Vagina (tissue), 2 donors: ENCODE data around the gene C1orf141. TPM values are rescaled to one million over a fixed set of nuclear protein-coding genes. Genes with fewer than 3 reads are reported as not detected.

Experiments used
- DNase-seq, 2 donors: peaks; one replicate each; pipeline ENCODE4 v3.0.0-alpha.2; 2017; ENCODE audit errors: extremely low spot score in 2 of 2
- H3K27ac ChIP-seq: fragments of 200-600 bp; sonication (generic); one replicate; pipeline ENCODE4 v1.5.1; 2019
- H3K27me3 ChIP-seq: fragments of 200-600 bp; sonication (generic); one replicate; pipeline ENCODE4 v1.5.1; 2019
- H3K36me3 ChIP-seq, 2 donors: fragments of 200-600 bp; sonication (generic); one replicate each; pipeline ENCODE4 v1.5.1; 2017 to 2019
- H3K4me1 ChIP-seq: fragments of 200-600 bp; sonication (generic); one replicate; pipeline ENCODE4 v1.5.1; 2019
- H3K4me3 ChIP-seq, 2 donors: fragments of 200-600 bp; sonication (generic); 1 replicate in 1 of 2; 2 replicates in 1 of 2; pipeline ENCODE4 v1.5.1; 2016 to 2019
- H3K9me3 ChIP-seq: fragments of 200-600 bp; sonication (generic); one replicate; pipeline ENCODE4 v1.5.1; 2019
- POLR2A ChIP-seq, 2 donors: fragments of 450-650 bp; IDR thresholded peaks; one replicate each; pipeline ENCODE4 v1.6.1; 2017; ENCODE audit warnings: antibody characterized with exemption in 2 of 2, mild to moderate bottlenecking in 2 of 2, moderate library complexity in 2 of 2
- POLR2AphosphoS5 ChIP-seq, 2 donors: sonication (generic); formaldehyde crosslinking; IDR thresholded peaks; one replicate each; pipeline ENCODE4 v1.9.0; 2017; ENCODE audit warnings: antibody characterized with exemption in 2 of 2, mild to moderate bottlenecking in 2 of 2, low read depth in 1 of 2; ENCODE audit not compliant: insufficient read depth in 1 of 2
- intact Hi-C: fragments of 100-400 bp; cut with DNase I; formaldehyde crosslinking; loops from one replicate; pipeline ENCODE4 v1.15.1; 2023
- total RNA-seq: library from RNA; depleted of rRNA; stranded (reverse); fragments of >200 nt; gene quantifications from one replicate; pipeline ENCODE4 v1.2.3, GENCODE V29; 2016
- TF ChIP-seq, protein P1 (sequence below), 3 experiments: fragments of 450-650 bp in 2 of 3; fragments of 200-600 bp in 1 of 3; sonication (generic) in 1 of 3; IDR thresholded peaks; one replicate each; pipeline ENCODE4 v1.5.1; 2017 to 2019; ENCODE audit warnings: antibody characterized with exemption in 3 of 3, mild to moderate bottlenecking in 2 of 3, moderate library complexity in 2 of 3

C1orf141 gene
- total RNA-seq, 1 donor from 2014 or later: not detected

DNA sequence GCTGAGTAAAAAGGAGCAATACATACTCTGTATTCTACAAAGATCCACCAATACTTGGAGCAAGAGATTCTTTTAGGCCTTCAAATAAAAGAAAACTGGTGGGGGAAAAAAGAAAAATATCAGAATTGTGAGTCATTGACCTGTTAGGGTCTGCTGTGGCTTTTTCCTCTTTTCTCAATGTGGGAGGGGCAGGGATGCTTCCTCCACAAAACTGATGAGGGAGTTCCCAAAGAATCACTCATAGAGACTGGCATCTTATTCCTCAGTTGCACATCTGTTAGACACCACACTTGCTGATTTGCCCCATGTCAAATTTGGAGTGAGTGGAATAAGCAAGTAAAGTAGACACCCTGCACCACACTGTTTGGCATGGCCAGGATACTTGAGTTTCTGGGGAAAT lies 16.6 kb downstream of the C1orf141 start:
- Histone ChIP-seq H3K4me1 (no peaks in the 10 kb centered on the region), H3K27me3 (no peaks in the 10 kb centered on the region), H3K27ac (no peak overlapping the region), H3K36me3 (no peaks in the 10 kb centered on the region), H3K9me3 (no peaks in the 10 kb centered on the region), H3K4me3 (no peak overlapping the region)
- intact Hi-C loops: no loop called here
- DNase-seq: no peak
- TF ChIP-seq POLR2A (IDR thresholded peaks at IDR 0.05) (no peak), POLR2AphosphoS5 (IDR thresholded peaks at IDR 0.05; ENCODE audit: insufficient read depth in 1 of 2, low read depth in 1 of 2) (no peak)
- TF ChIP-seq, protein P1, sequence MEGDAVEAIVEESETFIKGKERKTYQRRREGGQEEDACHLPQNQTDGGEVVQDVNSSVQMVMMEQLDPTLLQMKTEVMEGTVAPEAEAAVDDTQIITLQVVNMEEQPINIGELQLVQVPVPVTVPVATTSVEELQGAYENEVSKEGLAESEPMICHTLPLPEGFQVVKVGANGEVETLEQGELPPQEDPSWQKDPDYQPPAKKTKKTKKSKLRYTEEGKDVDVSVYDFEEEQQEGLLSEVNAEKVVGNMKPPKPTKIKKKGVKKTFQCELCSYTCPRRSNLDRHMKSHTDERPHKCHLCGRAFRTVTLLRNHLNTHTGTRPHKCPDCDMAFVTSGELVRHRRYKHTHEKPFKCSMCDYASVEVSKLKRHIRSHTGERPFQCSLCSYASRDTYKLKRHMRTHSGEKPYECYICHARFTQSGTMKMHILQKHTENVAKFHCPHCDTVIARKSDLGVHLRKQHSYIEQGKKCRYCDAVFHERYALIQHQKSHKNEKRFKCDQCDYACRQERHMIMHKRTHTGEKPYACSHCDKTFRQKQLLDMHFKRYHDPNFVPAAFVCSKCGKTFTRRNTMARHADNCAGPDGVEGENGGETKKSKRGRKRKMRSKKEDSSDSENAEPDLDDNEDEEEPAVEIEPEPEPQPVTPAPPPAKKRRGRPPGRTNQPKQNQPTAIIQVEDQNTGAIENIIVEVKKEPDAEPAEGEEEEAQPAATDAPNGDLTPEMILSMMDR (IDR thresholded peaks at IDR 0.05): no peak

DNA sequence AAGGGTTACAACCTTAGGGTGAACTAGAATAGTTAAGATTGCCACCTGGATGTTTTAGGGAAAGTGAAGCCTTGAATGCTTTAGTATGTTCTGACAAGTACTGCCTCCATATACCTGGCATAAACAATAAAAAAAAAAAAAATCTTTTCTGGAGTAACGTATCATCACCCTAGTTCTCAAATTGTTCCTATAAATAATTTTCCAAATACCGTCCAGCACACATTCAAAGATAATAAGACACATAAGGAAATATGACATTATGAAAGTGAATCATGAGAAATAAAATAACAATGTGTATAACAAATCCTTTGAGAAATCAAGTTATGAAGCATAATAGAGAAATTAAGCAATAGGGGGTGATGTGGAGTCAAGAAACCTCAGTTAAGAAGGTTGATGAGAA lies 20.6 kb downstream of the C1orf141 start:
- Histone ChIP-seq H3K9me3 (no peaks in the 10 kb centered on the region), H3K27me3 (no peaks in the 10 kb centered on the region), H3K27ac (no peak overlapping the region), H3K4me3 (no peak overlapping the region), H3K36me3 (no peaks in the 10 kb centered on the region), H3K4me1 (no peaks in the 10 kb centered on the region)
- DNase-seq: no peak
- intact Hi-C loops: no loop called here
- TF ChIP-seq, protein P1 (IDR thresholded peaks at IDR 0.05): no peak
- TF ChIP-seq POLR2A (IDR thresholded peaks at IDR 0.05): no peak
- TF ChIP-seq POLR2AphosphoS5 (IDR thresholded peaks at IDR 0.05; ENCODE audit: insufficient read depth in 1 of 2, low read depth in 1 of 2): no peak

DNA sequence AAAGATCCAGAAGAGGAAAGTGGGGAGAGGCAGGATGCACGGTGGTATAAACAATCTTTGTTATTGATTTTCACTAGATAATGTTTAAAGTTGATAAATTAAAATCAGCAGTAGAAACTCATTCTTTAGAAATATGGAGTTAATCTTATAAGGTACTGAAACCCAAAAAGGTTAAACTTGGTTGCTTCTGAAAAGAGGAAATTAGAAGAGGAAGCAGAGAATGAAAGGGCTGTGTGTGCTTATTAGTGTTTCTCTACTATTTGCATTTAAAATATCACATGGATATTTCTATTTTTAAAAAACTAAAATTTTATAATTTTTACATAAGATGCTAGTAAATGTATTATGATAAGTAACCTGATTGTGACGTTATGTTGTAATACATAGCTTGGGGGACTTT lies 24.4 kb downstream of the C1orf141 start:
- no peak for TF ChIP-seq POLR2AphosphoS5 (IDR thresholded peaks at IDR 0.05; ENCODE audit: insufficient read depth in 1 of 2, low read depth in 1 of 2)
- TF ChIP-seq, protein P1 (IDR thresholded peaks at IDR 0.05): no peak
- no peak for TF ChIP-seq POLR2A (IDR thresholded peaks at IDR 0.05)
- Histone ChIP-seq H3K9me3 (no peaks in the 10 kb centered on the region), H3K36me3 (no peaks in the 10 kb centered on the region), H3K4me3 (no peak overlapping the region), H3K27ac (no peak overlapping the region), H3K27me3 (no peaks in the 10 kb centered on the region), H3K4me1 (no peaks in the 10 kb centered on the region)
- no peak for DNase-seq
- intact Hi-C loops: no loop called here

DNA sequence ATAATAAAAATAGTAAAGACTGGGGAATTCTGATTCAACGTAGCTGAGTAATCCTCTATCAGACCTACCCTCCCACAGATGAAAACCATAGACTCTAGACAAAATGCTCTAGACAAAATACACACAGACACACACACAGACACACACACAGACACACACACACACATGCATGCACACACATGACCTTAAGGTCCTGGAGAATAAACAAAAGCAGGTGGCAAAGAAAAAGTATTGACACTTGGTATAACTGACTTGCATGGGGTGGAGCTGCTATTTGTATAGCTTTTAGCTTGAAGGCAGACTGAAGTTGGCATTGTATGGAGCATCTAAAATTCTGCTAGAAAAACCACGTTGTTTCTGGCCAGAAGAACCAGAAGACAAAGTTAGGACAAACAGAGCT lies 29.3 kb downstream of the C1orf141 start:
- H3K27ac ChIP-seq: no peak overlapping the region
- H3K9me3 ChIP-seq: no peaks in the 10 kb centered on the region
- no peaks in the 10 kb centered on the region for H3K36me3 ChIP-seq
- TF ChIP-seq, protein P1 (IDR thresholded peaks at IDR 0.05): no peak
- TF ChIP-seq POLR2AphosphoS5 (IDR thresholded peaks at IDR 0.05; ENCODE audit: insufficient read depth in 1 of 2, low read depth in 1 of 2): no peak
- TF ChIP-seq POLR2A (IDR thresholded peaks at IDR 0.05): no peak
- no peaks in the 10 kb centered on the region for H3K27me3 ChIP-seq
- no peak overlapping the region for H3K4me3 ChIP-seq
- no peak for DNase-seq
- no peaks in the 10 kb centered on the region for H3K4me1 ChIP-seq
- intact Hi-C loops: no loop called here

DNA sequence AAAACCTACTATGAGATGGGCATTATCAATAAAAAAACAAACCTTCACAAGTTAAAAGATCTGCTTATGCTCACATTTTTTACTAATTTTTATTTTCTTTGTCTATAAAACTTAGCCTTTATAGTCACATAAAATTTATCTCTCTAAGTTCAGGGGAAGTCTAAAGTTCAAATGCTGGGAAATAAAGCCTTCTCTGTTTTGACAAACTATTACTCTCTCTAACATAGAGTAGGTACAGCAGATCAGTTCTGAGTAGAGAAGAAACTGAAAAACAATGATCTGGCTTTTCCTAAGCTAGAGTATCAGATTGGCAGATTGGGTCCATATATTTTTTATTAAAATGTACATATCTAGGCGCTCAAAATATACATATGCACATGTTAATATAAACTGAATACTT lies 31.2 kb downstream of the C1orf141 start:
- TF ChIP-seq POLR2AphosphoS5 (IDR thresholded peaks at IDR 0.05; ENCODE audit: insufficient read depth in 1 of 2, low read depth in 1 of 2) (no peak), POLR2A (IDR thresholded peaks at IDR 0.05) (no peak)
- TF ChIP-seq, protein P1 (IDR thresholded peaks at IDR 0.05): no peak

More for the DNA sequence above, 31.2 kb downstream of the C1orf141 start:
- Histone ChIP-seq H3K4me3 (no peak overlapping the region), H3K27ac (no peak overlapping the region), H3K36me3 (no peaks in the 10 kb centered on the region), H3K27me3 (no peaks in the 10 kb centered on the region), H3K9me3 (no peaks in the 10 kb centered on the region), H3K4me1 (no peaks in the 10 kb centered on the region)
- no peak for DNase-seq
- intact Hi-C loops: no loop called here
